Testis (tissue), 2 donors: ENCODE data around the gene FBXL20.

Source experiments
- POLR2A ChIP-seq: fragments of 450-650 bp; IDR thresholded peaks from one replicate; pipeline ENCODE4 v1.6.1; 2017; ENCODE audit warnings: antibody characterized with exemption, mild to moderate bottlenecking, moderate library complexity
- TF ChIP-seq, protein P1 (sequence below), 3 experiments: fragments of 450-650 bp in 2 of 3; fragments of 200-600 bp in 1 of 3; sonication (generic) in 1 of 3; IDR thresholded peaks; one replicate each; pipeline ENCODE4 v1.5.1; 2016 to 2019; ENCODE audit warnings: antibody characterized with exemption in 3 of 3, mild to moderate bottlenecking in 2 of 3, moderate library complexity in 1 of 3

DNA sequence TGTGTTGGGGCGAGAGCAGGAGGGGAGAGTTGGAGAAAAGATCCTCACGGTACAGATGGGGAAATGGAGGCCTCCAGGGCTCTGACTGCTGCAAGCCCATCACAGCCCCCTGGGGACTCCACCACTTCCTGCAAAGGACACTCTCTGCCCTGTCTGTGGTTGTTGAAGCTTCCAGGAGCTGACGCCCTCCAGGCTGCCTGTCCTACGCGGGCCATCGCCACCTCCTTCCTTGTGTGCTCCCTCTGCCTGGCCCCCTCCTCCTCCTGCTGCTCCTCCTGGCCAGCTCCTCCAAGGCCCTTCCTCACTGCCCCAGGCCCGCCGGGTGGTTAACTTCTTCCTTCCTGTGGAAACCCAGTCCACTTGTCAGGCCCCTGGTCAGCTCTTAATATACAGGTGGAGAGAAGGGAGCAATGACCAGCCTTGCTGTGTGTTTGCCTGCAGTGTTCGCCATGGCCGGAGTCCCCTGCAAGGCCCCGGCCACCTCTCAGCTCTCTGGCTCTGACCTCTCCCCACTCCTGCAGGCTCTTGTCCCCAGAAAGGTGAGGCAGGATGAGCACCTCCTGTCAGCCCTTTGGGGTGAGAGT is 157.3 kb downstream of the FBXL20 start:
- TF ChIP-seq, protein P1, sequence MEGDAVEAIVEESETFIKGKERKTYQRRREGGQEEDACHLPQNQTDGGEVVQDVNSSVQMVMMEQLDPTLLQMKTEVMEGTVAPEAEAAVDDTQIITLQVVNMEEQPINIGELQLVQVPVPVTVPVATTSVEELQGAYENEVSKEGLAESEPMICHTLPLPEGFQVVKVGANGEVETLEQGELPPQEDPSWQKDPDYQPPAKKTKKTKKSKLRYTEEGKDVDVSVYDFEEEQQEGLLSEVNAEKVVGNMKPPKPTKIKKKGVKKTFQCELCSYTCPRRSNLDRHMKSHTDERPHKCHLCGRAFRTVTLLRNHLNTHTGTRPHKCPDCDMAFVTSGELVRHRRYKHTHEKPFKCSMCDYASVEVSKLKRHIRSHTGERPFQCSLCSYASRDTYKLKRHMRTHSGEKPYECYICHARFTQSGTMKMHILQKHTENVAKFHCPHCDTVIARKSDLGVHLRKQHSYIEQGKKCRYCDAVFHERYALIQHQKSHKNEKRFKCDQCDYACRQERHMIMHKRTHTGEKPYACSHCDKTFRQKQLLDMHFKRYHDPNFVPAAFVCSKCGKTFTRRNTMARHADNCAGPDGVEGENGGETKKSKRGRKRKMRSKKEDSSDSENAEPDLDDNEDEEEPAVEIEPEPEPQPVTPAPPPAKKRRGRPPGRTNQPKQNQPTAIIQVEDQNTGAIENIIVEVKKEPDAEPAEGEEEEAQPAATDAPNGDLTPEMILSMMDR (IDR thresholded peaks at IDR 0.05), result no peak
- no peak for TF ChIP-seq POLR2A
